NCI-H2196 (cell line): ENCODE data around the gene ODF4.
"Not testable (repeated sequence)": the region's sequence is repeated elsewhere in the genome, so short reads cannot be mapped to it uniquely, and the experiment has no call there.

ENCODE experiments used
- DNase-seq: peaks from one replicate; lab custom pipeline; 2025; ENCODE audit not compliant: unreplicated experiment; lab: John Stamatoyannopoulos, UW

The ODF4 gene

GRCh38 chr17:8393470-8394231 lies 54.0 kb downstream of the ODF4 start:
- DNase-seq: no peak

GRCh38 chr17:8394497-8394896 lies 54.9 kb downstream of the ODF4 start:
- DNase-seq: not testable (repeated sequence)
